Lung microvascular endothelial cell (primary cell): ENCODE measurements around the gene GCLC. TPM values are rescaled to one million over a fixed set of nuclear protein-coding genes. Genes with fewer than 3 reads are reported as not detected.
"Not testable (repeated sequence)": the region's sequence is repeated elsewhere in the genome, so short reads cannot be mapped to it uniquely, and the experiment has no call there.

ENCODE experiments used
- DNase-seq, 2 donors: peaks; one replicate each; pipeline versions ENCODE4 v3.0.0 to v3.0.0-alpha.2; 2010; ENCODE audit warnings: low read depth in 2 of 2
- total RNA-seq: library from RNA; depleted of rRNA; stranded (reverse); fragments of >200 nt; gene quantifications from 2 replicates; pipeline ENCODE4 v1.2.1, GENCODE V29; 2014

GCLC gene
- total RNA-seq, 1 donor from 2014 or later, result 25.8 TPM

- no peak for DNase-seq
These were observed 49.1 kb downstream of the GCLC start for GRCh38 chr6:53495506-53496499.

GRCh38 chr6:53494076-53494475 lies 50.8 kb downstream of the GCLC start:
- DNase-seq, result peak in 1 of 2 donors; percentile 8

DNA sequence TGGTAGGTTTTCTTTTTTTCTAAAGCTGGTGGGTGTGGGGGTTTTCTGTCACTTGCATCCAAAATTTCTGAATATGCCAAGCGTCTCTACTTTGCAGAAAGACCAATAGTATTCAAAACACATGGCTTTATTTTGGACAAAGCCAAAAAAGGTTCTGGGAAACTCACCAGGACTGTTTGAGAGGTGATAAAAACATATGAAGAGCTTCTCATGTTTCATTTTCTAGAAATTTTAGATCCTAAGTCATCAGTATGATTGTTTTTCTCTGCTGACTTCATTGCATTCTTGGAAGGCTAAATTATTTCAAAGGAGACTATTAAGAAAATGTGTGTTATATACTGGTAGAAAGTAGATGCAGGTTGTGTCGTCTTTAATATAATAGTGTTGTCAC lies 51.3 kb downstream of the GCLC start:
- DNase-seq, result no peak

- peak; percentile 57 to 71 for DNase-seq
These were observed 51.9 kb downstream of the GCLC start for GRCh38 chr6:53492860-53493634.

DNA sequence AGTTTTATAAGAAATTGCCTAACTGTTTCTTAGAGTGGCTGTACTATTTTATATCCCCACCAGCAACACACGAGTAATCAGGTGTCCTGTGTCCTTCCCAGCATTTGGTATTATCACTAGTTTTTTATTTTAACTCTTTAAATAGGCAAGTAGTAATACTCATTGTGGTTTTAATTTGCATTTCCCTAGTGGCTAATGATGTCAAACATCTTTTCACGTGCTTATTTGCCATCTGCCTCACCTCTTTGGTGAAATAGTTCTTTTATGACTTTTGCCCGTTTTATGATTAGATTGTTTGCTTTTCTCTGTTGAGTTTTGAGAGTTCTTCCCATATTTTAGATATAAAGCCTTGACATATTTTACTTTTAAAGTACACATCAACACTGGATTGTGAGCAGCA lies 57.8 kb downstream of the GCLC start:
- DNase-seq, result no peak

DNA sequence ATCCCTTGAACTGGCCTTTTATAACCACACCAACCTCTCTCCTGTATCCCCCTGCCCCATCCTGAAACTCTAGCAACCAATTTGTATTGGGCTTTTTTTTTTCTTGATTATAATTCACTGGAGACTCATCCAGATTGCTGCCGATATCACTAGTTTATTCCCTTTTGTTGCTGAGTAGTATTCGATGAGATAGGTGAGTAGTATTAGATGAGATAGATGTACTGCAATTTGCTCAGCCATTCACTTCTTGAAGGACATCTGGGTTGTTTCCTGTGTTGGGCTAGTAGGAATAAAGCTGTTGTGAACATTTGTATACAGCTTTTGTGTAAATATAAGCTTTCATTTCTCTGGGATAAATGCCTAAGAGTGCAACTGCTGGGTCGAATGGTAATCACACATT lies 58.2 kb downstream of the GCLC start:
- no peak for DNase-seq

GRCh38 chr6:53484476-53485280 lies 60.2 kb downstream of the GCLC start:
- peak; percentile 77 to 89 for DNase-seq

DNA sequence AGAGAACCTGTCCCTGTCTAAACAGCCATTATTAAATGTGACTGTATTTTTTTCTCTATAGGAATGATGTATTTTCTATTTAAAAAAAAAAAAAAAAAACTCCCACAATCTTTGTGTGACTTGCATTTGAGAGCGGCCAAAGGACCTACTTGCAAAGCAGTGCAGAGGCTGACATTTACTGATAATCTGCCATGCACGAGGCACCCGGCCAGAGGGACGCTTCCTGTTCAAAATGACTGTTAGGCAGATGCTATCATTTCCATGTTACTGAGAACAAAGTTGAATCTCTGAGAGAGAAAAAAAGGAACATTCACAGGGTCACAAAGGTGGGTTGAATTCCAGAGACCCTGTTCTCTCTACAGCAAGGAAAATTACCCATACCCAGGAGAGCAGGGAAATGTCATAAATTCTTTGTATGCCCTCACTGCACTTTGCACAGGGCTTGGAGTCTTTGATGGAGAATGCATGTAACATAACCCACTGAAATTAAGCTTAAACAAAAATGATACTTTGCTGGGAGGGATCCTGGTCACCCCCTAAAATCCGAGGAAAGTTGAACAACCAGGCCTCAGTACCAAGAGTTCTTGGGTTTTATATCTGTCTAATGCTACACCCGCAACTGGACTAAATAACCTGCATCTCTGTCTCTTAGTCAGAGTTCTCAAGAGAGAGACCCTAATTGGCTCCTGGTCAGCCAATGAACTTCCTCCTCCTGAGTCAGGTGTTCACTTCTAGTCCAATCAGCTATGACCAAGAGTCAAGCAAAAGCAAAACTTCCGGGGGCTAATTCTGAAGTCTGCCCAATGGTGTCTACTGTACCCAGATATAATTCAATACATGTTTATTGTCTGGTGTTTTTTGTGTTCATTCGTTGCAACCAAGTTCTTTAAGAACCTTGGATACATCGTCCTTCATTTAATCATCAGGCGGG lies 61.2 kb downstream of the GCLC start:
- DNase-seq, result peak; percentile 14 to 93

- DNase-seq, result no peak
These were observed 63.6 kb downstream of the GCLC start for GRCh38 chr6:53481323-53481722.

GRCh38 chr6:53480774-53481173 lies 64.1 kb downstream of the GCLC start:
- not testable (repeated sequence) for DNase-seq

DNA sequence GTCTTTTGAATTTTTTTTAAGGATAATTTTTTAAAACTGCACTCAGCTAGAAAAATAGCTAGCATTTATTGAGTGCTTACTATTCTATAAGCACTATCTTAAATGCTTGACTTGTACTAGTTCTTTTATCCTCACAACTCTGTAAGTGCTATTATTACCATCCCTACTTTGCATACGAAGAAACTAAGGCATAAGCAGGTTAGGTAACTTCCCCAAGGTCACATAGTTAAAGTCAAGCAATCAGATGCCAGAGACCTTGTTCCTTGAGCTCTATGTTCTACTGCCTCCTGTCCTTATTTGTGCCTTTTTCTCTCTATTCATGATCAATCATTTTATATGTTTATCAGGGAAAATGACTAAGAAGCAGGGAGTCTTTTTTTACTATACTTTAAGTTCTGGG lies 65.0 kb downstream of the GCLC start:
- DNase-seq, result no peak

DNA sequence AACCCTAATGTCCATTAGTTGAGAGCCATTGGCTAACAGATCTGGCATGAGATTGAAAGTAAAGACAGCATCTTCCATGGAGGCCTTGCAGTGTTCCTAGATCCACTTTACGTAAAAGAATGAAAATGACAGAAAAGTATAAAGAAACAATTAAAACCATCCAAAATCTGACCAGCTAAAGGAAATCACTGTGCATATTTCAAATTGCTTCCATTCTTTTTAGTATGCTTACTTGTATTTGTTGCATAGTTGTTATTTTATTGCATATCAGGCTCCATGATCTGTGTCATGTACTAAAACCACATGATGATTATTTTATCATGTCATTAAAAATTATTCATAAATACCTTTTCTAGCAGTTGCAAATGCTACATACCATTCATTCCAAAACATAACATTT lies 67.9 kb downstream of the GCLC start:
- DNase-seq, result no peak

DNA sequence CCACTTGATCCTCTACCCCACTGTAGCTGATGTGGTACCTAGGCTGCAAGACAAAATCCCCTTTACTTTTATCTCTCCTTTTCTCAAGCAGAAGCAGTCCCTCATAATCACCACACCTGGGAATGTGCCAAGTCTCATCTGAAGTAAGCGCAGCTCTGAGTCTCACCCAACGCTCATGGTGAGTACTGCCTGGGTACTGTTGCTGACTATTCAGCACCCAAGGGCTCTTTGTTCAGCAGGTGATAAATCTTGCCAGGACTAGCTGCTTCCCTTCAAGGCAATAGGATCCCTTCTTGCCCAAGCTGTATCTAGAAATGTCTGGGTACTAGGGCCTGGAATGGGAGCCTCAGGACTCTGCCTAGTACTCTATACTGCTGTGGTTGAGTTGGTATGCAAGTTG lies 70.9 kb downstream of the GCLC start:
- no peak for DNase-seq

DNA sequence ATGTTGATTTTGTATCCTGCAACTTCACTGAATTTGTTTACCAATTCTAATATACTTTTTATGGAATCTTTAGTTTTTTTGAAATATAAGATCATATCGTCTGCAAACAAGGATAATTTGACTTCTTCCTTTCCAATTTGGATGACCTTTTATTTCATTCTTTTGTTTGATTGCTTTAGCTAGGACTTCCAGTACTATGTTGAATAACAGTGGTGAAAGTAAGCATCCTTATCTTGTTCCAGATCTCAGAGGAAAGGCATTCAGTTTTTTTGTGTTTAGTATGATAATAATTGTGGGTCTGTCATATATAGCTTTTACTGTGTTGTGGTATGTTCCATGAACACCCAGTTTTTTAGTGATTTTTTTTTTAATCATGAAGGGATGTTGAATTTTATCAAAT lies 75.7 kb downstream of the GCLC start:
- peak in 1 of 2 donors; percentile 17 for DNase-seq

- no peak for DNase-seq
These were observed 78.6 kb downstream of the GCLC start for GRCh38 chr6:53466257-53466656.

DNA sequence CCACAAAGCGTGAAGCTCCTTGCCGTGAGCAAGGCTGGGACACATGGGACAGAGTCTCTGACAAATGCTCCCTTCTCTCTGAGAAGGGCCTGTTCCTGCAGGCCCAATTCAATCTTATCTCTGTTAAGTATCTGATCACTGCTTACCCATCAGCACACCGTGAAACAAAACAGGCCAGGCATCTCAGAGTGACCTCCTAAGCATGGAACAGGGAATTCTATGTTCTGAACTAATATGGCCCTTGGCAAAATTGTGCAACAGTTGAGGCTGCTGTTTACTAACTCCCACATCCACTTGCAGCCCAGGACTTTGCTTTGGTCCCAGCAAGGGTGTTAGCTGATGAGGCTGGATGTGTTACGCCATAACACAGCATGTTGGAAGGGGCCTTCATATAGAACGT lies 79.2 kb downstream of the GCLC start:
- DNase-seq, result no peak

DNA sequence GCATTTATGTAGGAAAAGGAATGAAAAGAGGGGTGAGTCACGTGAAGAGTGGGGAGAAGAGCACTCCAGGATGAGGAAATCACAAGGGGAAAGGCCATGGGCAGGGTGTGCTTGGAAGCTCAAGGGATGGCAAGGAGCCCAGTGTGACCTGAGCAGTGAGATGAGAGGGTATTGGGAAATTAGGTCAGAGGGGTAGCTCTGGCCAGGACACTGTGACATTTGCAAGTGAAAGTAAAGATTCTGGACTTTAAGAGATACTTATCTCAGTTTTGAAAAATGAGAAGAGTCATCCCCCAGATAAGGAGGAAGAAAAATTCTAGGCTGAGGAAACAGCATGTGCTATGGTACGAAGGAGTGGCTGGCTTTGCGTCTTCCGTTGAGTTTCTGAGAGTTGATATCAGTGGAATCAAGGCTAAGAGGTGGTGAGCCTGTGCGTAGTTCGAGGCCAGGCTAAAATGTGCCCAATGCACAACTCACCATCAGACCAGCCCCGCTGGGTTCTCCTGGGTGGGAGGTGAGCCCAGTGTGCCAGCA lies 79.9 kb downstream of the GCLC start:
- no peak for DNase-seq

- no peak for DNase-seq
These were observed 80.4 kb downstream of the GCLC start for GRCh38 chr6:53464483-53464882.

GRCh38 chr6:53461696-53462095 lies 83.2 kb downstream of the GCLC start:
- DNase-seq, result no peak

- DNase-seq, result no peak
These were observed 83.8 kb downstream of the GCLC start for GRCh38 chr6:53461041-53461656.
